Measurements from ENCODE around the gene SHISA4. TPM values are rescaled to one million over a fixed set of nuclear protein-coding genes. Genes with fewer than 3 reads are reported as not detected.

Gene SHISA4
- total and polyA plus RNA-seq, 2 donors (not counting 1 experiment from before 2014, with no cell fraction given) = 0.12 TPM; not detected in 1

GRCh38 chr1:201914456-201915235, 25.9 kb downstream of the SHISA4 start:
- no peaks in the 10 kb centered on the region for H3K9me3 ChIP-seq (ENCODE audit: control extremely low read depth in 1 of 3, control insufficient read depth in 2 of 3, insufficient read depth in 1 of 3, low read length in 2 of 3)
- H4K20me1 ChIP-seq (ENCODE audit: control insufficient read depth, insufficient read depth, low read length, poor library complexity, severe bottlenecking) = no peaks in the 10 kb centered on the region
- peaks cover 0 to 6% (median 0%) of the 10 kb centered on the region in 4 experiments for H3K27me3 ChIP-seq (replicated peaks in 1 of 4; ENCODE audit: control extremely low read depth in 1 of 4, control insufficient read depth in 3 of 4, insufficient read depth in 4 of 4, low read length in 3 of 4)
- Mint-ChIP-seq H3K27me3 (peaks cover 33% of the 10 kb centered on the region), H3K4me1 (no peaks in the 10 kb centered on the region), H3K9me3 (ENCODE audit: insufficient read depth) (no peaks in the 10 kb centered on the region), H3K27ac (no peak overlapping the region), H3K4me3 (no peak overlapping the region)
- CTCF ChIA-PET = interaction anchor here (1.2 kb wide), 1 partner anchor 19 kb away, joined by 4 read pairs; no protein-coding TSS in a partner anchor
- DNase-seq = no peak
- TF ChIP-seq EZH2 (IDR thresholded peaks at IDR 0.05; ENCODE audit: borderline replicate concordance, insufficient read depth, low read depth, low read length, poor library complexity, severe bottlenecking) (no peak), CTCF (IDR thresholded peaks at IDR 0.05) (no peak)
- H3K27ac ChIP-seq (ENCODE audit: low read length in 2 of 2) = no peak overlapping the region
- POLR2A ChIA-PET = no interaction called here
- H3K79me2 ChIP-seq (ENCODE audit: control insufficient read depth, insufficient read depth, low read length) = no peaks in the 10 kb centered on the region
- intact Hi-C loops (cut with micrococcal nuclease) = no loop called here
- H3K36me3 ChIP-seq (replicated peaks in 1 of 2; ENCODE audit: control extremely low read depth in 1 of 2, control insufficient read depth in 1 of 2, extremely low read depth in 1 of 2, insufficient read depth in 2 of 2, low read length in 1 of 2) = no peaks in the 10 kb centered on the region
- WGBS (ENCODE audit: insufficient coverage) = 94% methylated on average over 14 of the region's 14 CpGs
- H3K4me3 ChIP-seq (ENCODE audit: control extremely low read depth in 1 of 5, extremely low read depth in 1 of 5, insufficient read depth in 1 of 5, low read depth in 2 of 5, low read length in 4 of 5) = no peak overlapping the region
- no peak for ATAC-seq (ENCODE audit: low read depth)
- H2AFZ ChIP-seq (ENCODE audit: insufficient read depth, low read depth, low read length, poor library complexity, severe bottlenecking) = no peak overlapping the region
- no peak overlapping the region for H3K9ac ChIP-seq (ENCODE audit: low read length)
- no peak overlapping the region for H3K4me2 ChIP-seq (replicated peaks; ENCODE audit: low read depth, low read length, poor library complexity, severe bottlenecking)
- H3K4me1 ChIP-seq (ENCODE audit: control insufficient read depth in 2 of 2, insufficient read depth in 2 of 2, low read length in 2 of 2) = no peaks in the 10 kb centered on the region

- H3K4me1 Mint-ChIP-seq = no peaks in the 10 kb centered on the region
- Histone ChIP-seq H3K27me3 (replicated peaks in 1 of 4; ENCODE audit: control extremely low read depth in 1 of 4, control insufficient read depth in 3 of 4, insufficient read depth in 4 of 4, low read length in 3 of 4) (peaks cover 0 to 6% (median 0%) of the 10 kb centered on the region in 4 experiments), H2AFZ (ENCODE audit: insufficient read depth, low read depth, low read length, poor library complexity, severe bottlenecking) (no peak overlapping the region), H3K9me3 (ENCODE audit: control extremely low read depth in 1 of 3, control insufficient read depth in 2 of 3, insufficient read depth in 1 of 3, low read length in 2 of 3) (no peaks in the 10 kb centered on the region), H3K4me3 (ENCODE audit: control extremely low read depth in 1 of 5, extremely low read depth in 1 of 5, insufficient read depth in 1 of 5, low read depth in 2 of 5, low read length in 4 of 5) (no peak overlapping the region), H4K20me1 (ENCODE audit: control insufficient read depth, insufficient read depth, low read length, poor library complexity, severe bottlenecking) (no peaks in the 10 kb centered on the region), H3K36me3 (replicated peaks in 1 of 2; ENCODE audit: control extremely low read depth in 1 of 2, control insufficient read depth in 1 of 2, extremely low read depth in 1 of 2, insufficient read depth in 2 of 2, low read length in 1 of 2) (no peaks in the 10 kb centered on the region), H3K9ac (ENCODE audit: low read length) (no peak overlapping the region), H3K4me2 (replicated peaks; ENCODE audit: low read depth, low read length, poor library complexity, severe bottlenecking) (no peak overlapping the region), H3K79me2 (ENCODE audit: control insufficient read depth, insufficient read depth, low read length) (no peaks in the 10 kb centered on the region), H3K4me1 (ENCODE audit: control insufficient read depth in 2 of 2, insufficient read depth in 2 of 2, low read length in 2 of 2) (no peaks in the 10 kb centered on the region), H3K27ac (ENCODE audit: low read length in 2 of 2) (no peak overlapping the region)
- no peaks in the 10 kb centered on the region for H3K9me3 Mint-ChIP-seq (ENCODE audit: insufficient read depth)
- H3K27ac Mint-ChIP-seq = no peak overlapping the region
- WGBS (ENCODE audit: insufficient coverage) = 60% methylated on average over 10 of the region's 11 CpGs
- intact Hi-C loops (cut with micrococcal nuclease) = no loop called here
- no peak for DNase-seq
- ChIA-PET POLR2A (no interaction called here), CTCF (interaction anchor here (0.7 kb wide), 1 partner anchor 22 kb away, joined by 3 read pairs; no protein-coding TSS in a partner anchor)
- TF ChIP-seq CTCF (IDR thresholded peaks at IDR 0.05) = no peak
- no peak for TF ChIP-seq EZH2 (IDR thresholded peaks at IDR 0.05; ENCODE audit: borderline replicate concordance, insufficient read depth, low read depth, low read length, poor library complexity, severe bottlenecking)
- no peak overlapping the region for H3K4me3 Mint-ChIP-seq
- H3K27me3 Mint-ChIP-seq = peaks cover 36% of the 10 kb centered on the region
- no peak for ATAC-seq (ENCODE audit: low read depth)
Observed at GRCh38 chr1:201916649-201917249, 28.1 kb downstream of the SHISA4 start.
